Left lung (tissue), 10 donors: Measurements from ENCODE around the gene PLPP3. TPM values are rescaled to one million over a fixed set of nuclear protein-coding genes. Genes with fewer than 3 reads are reported as not detected.

Experiments
- ATAC-seq: fragments of 200-7000 bp; cut with Tn5 transposase; one replicate; pipeline ENCODE4 v1.9.1; 2020; ENCODE audit warnings: moderate library complexity
- DNase-seq, 4 donors: peaks; one replicate each; pipeline ENCODE4 v3.0.0-alpha.2; 2013 to 2020
- H3K27ac ChIP-seq, 2 donors: fragments of 200-600 bp; sonication (generic) in 1 of 2; one replicate each; pipeline versions ENCODE4 v1.5.0 to v1.8.0; 2020 to 2021
- H3K27me3 ChIP-seq, 2 donors: fragments of 200-600 bp; sonication (generic) in 1 of 2; one replicate each; pipeline versions ENCODE4 v1.5.0 to v1.8.0; 2020 to 2021
- H3K36me3 ChIP-seq, 2 donors: fragments of 200-600 bp; sonication (generic) in 1 of 2; one replicate each; pipeline versions ENCODE4 v1.5.0 to v1.8.0; 2020 to 2021
- H3K4me1 ChIP-seq, 2 donors: fragments of 200-600 bp; one replicate each; pipeline ENCODE4 v1.8.0; 2021
- H3K4me3 ChIP-seq, 2 donors: fragments of 200-600 bp; sonication (generic) in 1 of 2; one replicate each; pipeline versions ENCODE4 v1.5.0 to v1.8.0; 2020 to 2021; ENCODE audit warnings: mild to moderate bottlenecking in 1 of 2
- H3K9me3 ChIP-seq, 2 donors: fragments of 200-600 bp; sonication (generic) in 1 of 2; one replicate each; pipeline versions ENCODE4 v1.5.0 to v1.8.0; 2020 to 2021
- intact Hi-C, 2 donors: fragments of 100-400 bp; cut with DNase I; formaldehyde crosslinking; loops; one replicate each; pipeline versions ENCODE4 v1.11.2 to v1.14.2; 2022
- polyA plus RNA-seq, 6 donors: library from polyadenylated mRNA; unstranded; fragments of 120-200 nt; gene quantifications; one replicate each; pipeline ENCODE4 v1.2.1, GENCODE V29; 2013; ENCODE audit not compliant: insufficient read length in 6 of 6
- total RNA-seq, 2 donors: library from RNA; stranded (reverse); fragmentation: NEBNext Ultra II Directional; extraction: Animal tissue kit (Norgen Biotek cat#: 25700); gene quantifications; one replicate each; pipeline ENCODE4 v1.2.1, GENCODE V29; 2021
- TF ChIP-seq, protein P1 (sequence below), 2 donors: fragments of 200-600 bp; sonication (generic) in 1 of 2; IDR thresholded peaks; one replicate each; pipeline versions ENCODE4 v1.5.0 to v1.8.0; 2021; ENCODE audit warnings: antibody characterized with exemption in 2 of 2
- donor health status: DM: no; HTN: yes; CAD: no.
- donor health status: DM: no; HTN: no; CAD: no.

Gene PLPP3
- total and polyA plus RNA-seq, 8 donors = 44.5 to 145 (median 115) TPM

DNA sequence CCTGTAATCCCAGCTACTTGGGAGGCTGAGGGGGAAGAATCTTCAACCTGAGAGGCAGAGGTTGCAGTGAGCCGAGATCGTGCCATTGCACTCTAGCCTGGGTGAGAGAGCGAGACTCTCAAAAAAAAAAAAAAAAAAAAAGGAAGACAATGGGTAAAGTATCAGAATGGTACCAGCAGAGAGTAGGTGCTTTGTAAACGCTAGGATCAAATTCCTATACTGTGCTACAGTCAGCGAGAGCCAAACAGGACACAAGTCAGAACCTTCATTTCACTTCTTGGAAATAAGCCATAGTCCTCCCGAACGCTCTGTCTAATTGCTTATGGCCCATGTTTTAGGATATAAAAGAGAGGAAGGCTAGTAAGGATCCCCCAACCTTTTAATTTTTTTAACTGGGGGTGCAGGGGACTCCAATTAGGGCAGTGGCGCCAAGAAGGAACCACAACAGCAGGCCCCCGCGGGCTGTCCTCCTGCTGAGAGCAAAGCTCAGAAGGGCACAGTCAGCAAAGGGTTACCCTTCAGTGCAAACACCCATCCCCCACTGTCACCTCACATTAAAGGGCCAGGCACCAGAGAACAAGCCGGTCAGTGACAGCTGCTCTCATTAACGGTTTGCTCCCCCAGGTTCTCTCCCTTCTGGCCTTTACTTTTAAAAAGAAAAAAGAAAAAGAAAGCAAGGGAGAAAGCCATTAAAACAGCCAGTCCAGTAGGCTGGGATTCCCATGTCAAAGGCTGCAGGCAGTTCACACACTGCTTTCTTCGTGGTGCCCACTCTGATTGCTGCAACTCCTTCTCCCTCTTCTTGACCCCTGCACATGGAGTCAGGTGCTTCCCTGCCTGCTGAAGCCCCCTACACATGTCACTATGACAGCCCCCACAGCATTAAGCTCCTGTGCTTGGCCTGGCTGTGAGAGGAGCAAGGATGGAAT lies 69.4 kb downstream of the PLPP3 start:
- Histone ChIP-seq H3K36me3 (peaks cover 0 to 78% of the 10 kb centered on the region in 2 donors), H3K4me3 (no peak overlapping the region), H3K27ac (peak overlapping the region in 1 of 2 donors; percentile 79), H3K4me1 (peaks cover 4 to 89% of the 10 kb centered on the region in 2 donors), H3K27me3 (no peaks in the 10 kb centered on the region), H3K9me3 (no peaks in the 10 kb centered on the region)
- TF ChIP-seq, protein P1, sequence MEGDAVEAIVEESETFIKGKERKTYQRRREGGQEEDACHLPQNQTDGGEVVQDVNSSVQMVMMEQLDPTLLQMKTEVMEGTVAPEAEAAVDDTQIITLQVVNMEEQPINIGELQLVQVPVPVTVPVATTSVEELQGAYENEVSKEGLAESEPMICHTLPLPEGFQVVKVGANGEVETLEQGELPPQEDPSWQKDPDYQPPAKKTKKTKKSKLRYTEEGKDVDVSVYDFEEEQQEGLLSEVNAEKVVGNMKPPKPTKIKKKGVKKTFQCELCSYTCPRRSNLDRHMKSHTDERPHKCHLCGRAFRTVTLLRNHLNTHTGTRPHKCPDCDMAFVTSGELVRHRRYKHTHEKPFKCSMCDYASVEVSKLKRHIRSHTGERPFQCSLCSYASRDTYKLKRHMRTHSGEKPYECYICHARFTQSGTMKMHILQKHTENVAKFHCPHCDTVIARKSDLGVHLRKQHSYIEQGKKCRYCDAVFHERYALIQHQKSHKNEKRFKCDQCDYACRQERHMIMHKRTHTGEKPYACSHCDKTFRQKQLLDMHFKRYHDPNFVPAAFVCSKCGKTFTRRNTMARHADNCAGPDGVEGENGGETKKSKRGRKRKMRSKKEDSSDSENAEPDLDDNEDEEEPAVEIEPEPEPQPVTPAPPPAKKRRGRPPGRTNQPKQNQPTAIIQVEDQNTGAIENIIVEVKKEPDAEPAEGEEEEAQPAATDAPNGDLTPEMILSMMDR (IDR thresholded peaks at IDR 0.05) = no peak
- no peak for DNase-seq
- ATAC-seq = no peak
- intact Hi-C loops = loop anchor here in 1 of 2 donors (10.0 kb wide), 1 partner anchor 65 kb away; the partner anchor contains the start of gene PLPP3

DNA sequence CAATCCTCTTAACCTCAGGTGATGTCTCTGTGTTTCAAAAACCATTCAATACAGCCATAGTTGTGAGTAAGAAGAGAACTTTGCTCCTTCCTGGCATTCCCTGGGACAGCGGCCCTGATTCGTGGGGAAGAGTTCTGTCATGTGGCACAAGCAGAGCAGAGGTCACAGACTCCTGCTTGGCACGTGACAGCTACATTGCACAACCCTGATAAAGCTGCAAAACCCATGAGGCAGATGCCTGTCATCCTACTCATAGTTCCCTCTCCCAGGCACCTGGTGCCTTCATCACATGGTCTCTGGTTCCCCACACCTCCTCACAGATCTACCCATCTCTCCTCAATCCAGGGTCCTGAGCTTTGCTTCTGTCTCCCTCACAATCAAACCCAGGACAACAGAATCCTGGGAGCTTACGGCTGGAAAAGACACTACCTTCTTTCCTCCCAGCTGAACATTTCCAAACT lies 70.8 kb downstream of the PLPP3 start:
- Histone ChIP-seq H3K27me3 (no peaks in the 10 kb centered on the region), H3K4me3 (no peak overlapping the region), H3K27ac (peak overlapping the region in 1 of 2 donors; percentile 79), H3K36me3 (peaks cover 0 to 90% of the 10 kb centered on the region in 2 donors), H3K4me1 (peaks cover 4 to 86% of the 10 kb centered on the region in 2 donors), H3K9me3 (no peaks in the 10 kb centered on the region)
- ATAC-seq (peak; percentile 37), DNase-seq (peak in 2 of 4 donors; percentile 78 to 82)
- intact Hi-C loops = loop anchor here in 1 of 2 donors (10.0 kb wide), 1 partner anchor 66 kb away; the partner anchor contains the start of gene PLPP3
- TF ChIP-seq, protein P1 (IDR thresholded peaks at IDR 0.05) = no peak

DNA sequence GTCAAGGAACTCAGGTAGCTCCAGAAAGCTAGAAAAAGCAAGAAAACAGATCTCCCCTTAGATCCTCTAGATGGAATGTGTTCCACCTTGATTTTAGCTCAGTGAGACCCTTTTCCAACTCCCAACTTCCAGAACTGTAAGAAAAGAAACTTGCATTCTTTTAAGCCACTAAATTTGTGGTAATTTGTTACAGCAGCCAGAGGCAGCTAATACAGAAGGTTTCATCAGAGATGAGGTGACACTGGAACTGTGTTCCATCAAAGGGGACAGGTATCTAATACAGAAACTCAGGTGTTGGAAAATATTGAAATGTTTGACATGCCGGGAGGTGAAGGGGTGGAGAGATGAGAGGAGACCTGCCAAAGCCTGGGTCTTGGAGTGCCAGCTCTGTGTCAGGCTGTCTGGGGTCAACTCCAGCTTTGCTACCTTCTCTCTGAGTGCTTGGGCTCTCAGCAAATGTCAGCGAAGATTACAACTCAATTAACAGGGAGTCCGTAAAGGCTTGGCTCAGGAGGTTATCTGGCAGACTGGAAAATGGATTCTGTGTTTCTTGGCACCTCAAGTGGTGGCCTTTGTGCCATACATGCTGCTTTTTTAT lies 71.3 kb downstream of the PLPP3 start:
- peaks cover 0 to 90% of the 10 kb centered on the region in 2 donors for H3K36me3 ChIP-seq
- no peak for ATAC-seq
- no peaks in the 10 kb centered on the region for H3K27me3 ChIP-seq
- no peak overlapping the region for H3K4me3 ChIP-seq
- peaks cover 4 to 84% of the 10 kb centered on the region in 2 donors for H3K4me1 ChIP-seq
- DNase-seq = no peak
- peak overlapping the region in 1 of 2 donors; percentile 79 for H3K27ac ChIP-seq
- H3K9me3 ChIP-seq = no peaks in the 10 kb centered on the region
- intact Hi-C loops = loop anchor here in 1 of 2 donors (10.0 kb wide), 1 partner anchor 67 kb away; the partner anchor contains the start of gene PLPP3
- TF ChIP-seq, protein P1 (IDR thresholded peaks at IDR 0.05) = no peak

DNA sequence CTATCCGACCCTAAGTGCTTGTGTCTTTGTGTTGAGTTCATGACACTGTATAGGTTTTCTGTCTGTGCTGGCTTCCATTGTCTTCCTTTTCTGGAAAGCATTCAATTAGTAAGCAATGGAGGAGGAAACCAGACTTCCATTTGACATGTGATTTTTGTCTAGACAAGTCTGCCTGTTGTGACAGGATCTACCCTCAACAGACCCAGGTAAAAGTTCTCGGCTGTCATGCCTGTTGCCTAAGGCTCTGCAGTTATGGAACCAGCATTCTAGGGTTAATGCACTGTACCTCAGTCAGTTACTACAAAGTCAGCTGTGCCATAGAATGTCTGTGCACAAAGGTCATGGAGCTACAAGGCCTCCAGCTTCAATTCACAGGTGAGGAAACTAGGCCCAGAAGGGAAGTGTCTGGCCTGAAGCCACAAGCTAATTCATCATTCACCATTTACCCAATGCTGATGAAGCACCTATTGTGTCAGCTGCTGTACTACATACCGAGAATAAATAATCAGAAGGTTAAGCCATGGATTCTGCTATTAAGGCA lies 72.3 kb downstream of the PLPP3 start:
- TF ChIP-seq, protein P1 (IDR thresholded peaks at IDR 0.05) = no peak
- peak overlapping the region; percentile 23 to 79 for H3K27ac ChIP-seq
- H3K27me3 ChIP-seq = no peaks in the 10 kb centered on the region
- DNase-seq (no peak), ATAC-seq (no peak)
- no peaks in the 10 kb centered on the region for H3K9me3 ChIP-seq
- intact Hi-C loops = loop anchor here in 1 of 2 donors (10.0 kb wide), 1 partner anchor 68 kb away; the partner anchor contains the start of gene PLPP3
- H3K4me1 ChIP-seq = peaks cover 4 to 84% of the 10 kb centered on the region in 2 donors
- H3K4me3 ChIP-seq = no peak overlapping the region
- H3K36me3 ChIP-seq = peaks cover 0 to 88% of the 10 kb centered on the region in 2 donors
